Raji (cell line): ENCODE data around the gene KDM1B.

ENCODE experiments used
- POLR2A ChIP-seq: IDR thresholded peaks from 2 replicates; pipeline ENCODE4 v1.6.1; 2011; ENCODE audit warnings: low read depth, low read length, control low read depth; ENCODE audit not compliant: insufficient read depth

KDM1B gene

DNA sequence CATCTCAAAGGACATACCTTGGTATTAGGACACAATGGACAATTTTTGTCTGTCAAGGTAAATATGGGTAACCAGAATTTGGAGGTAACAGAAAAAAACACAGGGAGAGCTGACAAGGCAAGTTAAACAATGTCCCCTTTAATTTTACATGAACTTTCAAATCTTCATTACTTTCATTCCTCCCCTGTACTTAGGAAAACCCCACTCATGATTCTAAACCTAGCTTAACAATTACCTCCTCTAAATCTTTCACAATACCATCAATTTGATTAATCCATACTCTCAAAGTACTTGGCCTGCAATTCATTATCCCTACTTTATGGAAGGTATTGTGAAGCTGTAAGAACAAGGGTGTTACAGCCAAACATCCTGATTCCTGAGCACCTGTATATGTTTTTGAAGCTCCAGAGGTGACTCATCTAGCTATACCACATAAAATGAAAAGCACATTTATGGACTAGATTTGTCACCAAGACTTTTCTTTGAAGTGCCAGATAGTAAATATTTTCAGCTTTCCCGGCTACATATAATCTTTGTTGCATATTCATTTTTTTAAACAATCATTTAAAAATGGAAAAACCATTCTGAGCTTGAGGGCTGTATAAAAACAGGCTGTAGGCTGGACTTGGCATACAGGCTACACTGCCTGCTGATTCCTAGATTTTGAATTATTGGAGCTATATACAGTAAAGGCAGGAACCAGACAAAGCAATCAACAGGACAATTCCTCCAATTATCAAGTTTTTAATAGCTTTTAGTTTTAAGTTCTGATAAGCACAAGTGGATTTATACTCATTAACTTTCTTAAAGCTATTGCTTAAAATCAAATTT lies 86.2 kb downstream of the KDM1B start:
- no peak for TF ChIP-seq POLR2A

DNA sequence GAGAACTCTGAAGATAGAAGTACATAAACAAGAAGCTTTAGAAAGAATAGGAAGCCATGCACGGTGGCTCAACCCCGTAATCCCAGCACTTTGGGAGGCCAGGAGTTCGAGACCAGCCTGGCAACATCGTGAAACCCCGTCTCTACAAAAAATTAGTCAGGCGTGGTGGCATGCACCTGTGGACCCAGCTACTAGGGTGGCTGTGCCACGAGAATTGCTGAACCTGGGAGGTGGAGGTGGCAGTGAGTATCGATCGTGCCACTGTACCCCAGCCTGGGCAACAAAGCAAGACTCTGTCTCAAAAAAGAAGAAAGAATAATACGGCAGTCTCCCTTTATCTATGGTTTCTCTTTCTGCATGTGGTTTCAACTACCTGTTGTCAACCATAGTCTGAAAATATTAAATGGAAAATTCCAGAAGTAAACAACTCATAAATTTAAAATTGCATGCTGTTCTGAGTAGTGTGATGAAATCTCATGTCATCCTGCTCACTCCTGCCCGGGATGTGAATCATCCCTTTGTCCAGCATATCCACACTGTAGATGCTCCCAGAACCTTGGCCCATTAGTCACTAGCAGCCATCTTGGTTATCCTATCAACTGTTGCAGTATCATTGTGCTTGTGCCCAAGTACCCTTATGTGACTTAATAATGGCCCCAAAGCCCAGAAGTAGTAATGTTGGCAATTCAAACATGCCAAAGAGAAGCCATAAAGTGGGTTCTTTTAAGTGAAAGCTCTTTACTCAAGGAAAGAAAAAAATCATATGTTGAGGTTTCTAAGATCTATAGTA lies 87.0 kb downstream of the KDM1B start:
- TF ChIP-seq POLR2A = no peak

DNA sequence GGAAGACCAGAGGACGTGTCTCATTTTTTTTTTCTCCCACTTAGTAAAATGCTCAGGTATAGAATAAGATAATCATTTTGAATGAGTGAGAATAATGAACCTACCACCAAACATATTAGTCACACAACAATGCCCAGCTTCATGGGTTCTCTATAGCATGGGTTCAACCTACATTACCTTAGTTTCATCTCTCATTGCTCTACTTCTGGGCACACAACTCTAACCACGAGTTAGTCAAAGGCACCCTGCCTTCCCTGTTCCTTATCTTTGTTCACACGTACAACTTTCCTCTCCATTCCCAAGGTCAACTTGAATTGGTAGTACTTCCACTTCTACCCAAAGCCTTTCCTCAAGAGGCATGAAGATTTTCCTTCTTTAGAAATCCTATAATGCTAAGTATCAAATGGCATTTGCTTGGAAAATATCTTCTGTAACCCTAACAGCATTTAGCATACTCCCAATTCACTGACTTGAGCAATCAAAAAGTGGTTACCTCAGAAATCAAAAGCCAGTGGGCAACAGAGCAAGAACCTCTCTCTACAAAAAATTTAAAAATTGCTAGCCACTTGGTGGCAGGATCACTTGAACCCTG lies 88.2 kb downstream of the KDM1B start:
- no peak for TF ChIP-seq POLR2A

DNA sequence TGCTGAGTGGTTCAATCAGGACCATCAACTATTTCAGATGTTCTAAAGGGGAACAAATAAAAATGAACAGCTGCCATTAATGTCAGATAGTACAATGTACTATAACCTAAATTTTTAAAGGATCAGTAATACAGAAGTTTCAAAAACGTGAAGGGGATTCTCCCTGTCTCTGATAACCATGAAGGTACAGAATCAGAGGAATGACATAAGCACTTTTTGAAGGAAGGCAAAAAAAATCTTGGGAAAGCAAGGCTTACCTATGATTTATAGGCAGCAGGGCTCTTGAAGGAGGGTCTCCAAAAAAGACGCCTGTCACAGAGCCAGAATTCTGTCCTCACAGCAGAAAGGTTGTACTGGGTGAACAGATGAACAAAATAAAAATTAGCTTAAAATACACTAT lies 89.0 kb downstream of the KDM1B start:
- no peak for TF ChIP-seq POLR2A

DNA sequence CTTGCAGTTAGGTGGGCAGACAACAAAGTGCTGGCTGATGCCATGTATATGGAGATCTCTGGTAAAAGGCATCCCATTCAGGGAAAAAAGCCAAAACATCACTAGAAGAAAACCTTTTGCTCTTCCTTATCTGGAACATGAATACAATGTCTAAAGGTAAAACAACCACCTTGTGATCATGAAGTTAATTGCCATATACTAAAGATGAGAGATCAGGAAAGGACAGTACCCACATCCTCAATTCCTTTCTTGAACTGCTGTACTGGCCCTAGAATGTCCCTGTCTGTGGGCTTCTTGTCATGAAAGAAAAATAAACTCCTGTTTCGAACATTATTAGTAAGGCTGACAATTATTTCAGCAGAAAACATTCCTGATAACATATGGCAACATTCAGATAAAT lies 89.9 kb downstream of the KDM1B start:
- no peak for TF ChIP-seq POLR2A

DNA sequence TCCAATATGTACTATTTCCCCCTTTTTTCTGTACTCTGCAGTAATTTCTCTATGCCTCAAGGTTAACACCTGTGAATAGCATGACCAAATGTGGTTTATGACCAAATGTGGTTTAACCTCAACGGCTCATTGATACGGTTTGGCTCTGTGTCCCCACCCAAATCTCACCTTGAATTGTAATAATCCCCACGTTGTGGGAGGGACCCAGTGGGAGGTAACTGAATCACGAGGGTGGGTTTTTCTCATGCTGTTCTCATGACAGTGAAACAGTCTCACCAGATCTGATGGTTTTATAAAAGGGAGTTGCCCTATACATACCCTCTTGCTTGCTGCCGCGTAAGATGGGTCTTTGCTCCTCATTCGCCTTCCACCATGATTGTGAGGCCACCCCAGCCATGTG lies 90.4 kb downstream of the KDM1B start:
- TF ChIP-seq POLR2A = no peak

DNA sequence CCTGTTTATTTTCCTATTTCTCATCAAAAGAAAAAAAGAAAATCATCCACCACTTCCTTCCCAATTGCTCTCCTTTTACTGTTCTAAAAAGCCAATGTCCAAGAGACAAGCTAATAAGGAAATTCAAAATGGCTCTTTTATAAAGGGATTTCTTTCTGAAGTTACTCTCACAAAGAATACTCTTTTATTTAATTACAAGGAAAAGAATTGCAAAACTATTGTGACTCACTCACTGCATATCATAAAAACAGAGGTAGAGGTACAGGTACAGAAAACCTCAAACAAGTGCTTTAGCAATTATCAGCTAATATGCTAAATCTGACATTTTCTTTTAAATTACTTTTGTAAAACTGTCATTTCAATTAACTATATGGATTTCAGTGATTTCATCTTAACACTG lies 91.0 kb downstream of the KDM1B start:
- no peak for TF ChIP-seq POLR2A

DNA sequence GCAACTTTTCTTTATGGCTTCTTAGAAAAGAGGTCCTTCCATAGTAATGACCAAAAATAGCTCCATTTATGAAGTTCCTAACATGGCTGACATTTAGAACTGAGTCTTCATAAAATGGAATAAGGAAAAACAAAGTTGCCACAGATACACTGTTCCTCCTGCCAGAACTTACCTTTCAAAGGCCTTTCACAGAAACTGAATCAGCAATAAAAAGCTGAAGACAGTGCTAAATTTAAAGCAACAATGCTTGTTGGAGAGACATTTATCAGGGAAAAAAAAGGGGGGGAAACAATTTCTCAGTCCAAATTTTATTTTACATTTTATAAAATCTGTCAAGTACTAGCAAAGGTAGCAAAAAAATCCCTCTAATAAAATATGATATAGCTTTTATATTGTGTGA lies 91.8 kb downstream of the KDM1B start:
- TF ChIP-seq POLR2A = no peak

DNA sequence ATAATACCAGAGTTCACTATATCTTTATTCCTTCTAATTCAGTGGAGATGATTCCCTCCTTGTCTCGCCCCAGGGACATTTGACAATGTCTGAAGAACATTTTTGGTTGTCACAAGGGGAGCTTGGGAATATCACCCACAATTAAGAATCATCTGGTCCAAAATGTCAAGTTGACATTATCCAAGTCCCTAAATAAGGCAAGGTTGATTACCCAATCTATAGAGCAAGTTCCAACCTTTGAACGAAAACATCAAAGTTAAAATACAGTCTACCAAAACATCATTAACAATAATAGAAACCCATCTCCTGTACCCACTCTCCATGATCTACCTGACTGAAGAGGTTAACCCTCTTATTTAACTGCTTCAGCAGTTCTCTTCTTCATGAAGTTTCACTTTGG lies 93.5 kb downstream of the KDM1B start:
- no peak for TF ChIP-seq POLR2A

DNA sequence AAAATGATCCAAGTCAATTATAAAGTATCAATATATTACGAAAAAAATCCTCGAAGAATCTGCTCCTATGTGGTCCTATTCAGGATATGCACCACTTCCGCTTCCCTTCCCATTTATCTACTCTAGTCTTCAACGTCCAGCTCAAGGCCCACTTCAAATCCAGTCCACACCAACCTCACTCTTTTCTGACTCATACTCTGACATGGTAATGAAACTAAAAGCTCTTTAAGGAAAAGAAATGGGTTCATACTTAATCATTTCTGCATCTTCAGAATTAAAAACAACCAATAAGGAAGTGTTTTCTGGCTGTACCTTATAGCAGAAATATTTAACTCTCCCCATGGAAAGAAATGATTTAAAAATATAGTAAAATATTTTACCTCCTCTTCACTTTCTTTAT lies 94.0 kb downstream of the KDM1B start:
- TF ChIP-seq POLR2A = no peak

DNA sequence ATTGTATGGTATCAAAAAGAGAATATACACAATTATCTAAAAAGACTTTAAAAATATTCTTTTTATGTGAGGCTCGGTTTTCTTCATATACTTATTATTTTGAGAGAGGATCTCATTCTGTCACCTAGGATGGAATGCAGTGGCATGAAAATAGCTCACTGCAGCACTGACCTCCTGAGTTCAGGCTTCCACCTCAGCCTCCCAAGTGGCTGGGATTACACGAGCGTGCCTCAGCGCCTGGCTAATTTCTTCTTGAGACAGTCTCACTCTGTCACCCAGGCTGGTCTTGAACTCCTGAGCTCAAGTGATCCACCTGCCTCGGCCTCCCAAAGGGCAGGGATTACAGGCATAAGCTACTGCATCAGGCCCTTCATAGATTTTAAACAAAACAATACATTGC lies 98.4 kb downstream of the KDM1B start:
- no peak for TF ChIP-seq POLR2A

DNA sequence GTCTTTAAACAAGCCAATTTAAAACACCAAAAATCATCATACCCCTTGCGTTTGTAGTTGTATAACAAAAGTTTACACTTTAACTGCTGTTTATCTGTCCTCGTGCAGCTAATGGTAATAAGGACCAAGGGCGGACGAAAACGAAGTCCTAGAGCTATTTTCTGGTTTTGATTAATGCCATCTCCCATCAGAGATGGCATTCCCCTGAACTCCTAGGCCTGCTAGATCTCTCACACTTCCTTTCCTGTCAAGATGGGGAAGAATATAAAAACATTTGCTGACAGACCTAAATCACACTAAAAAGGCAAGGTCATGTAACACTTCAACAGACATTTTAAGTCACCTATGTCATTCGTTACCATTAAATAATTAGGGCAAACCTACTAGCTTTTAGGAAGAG lies 99.6 kb downstream of the KDM1B start:
- TF ChIP-seq POLR2A = no peak

DNA sequence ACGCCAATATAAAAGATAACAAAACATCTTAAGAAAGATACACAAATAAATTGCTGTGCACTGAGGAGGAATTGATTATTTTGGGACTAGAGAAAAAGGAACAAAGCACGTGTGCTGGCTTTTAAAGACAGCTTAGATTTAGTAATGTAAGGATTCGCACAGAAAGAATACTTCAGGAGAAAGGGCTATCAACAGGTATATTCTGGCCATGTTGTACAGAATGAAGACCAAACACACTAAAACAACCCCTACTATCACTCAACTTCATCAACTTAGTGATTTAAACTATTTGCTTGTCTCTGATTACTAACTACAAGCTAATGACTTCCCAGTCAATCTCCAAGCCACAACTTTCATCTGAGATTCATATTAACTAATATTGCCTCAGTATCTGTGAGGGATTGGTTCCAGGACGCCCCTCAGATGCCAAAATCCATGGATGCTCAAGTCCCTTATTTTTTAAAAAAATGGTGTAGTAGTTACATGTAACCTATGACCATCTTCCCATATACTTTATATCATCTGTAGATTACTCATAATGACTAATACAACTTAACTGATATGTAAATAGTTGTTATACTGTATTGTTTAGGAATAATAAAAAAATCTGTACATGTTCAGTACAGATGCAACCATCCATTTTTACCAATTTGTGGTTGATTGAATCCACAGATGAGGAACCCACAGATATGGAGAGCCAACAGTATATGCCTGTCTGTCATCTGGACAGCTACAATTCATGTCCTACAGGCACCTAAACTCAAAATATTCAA lies 104.6 kb downstream of the KDM1B start:
- TF ChIP-seq POLR2A = no peak

DNA sequence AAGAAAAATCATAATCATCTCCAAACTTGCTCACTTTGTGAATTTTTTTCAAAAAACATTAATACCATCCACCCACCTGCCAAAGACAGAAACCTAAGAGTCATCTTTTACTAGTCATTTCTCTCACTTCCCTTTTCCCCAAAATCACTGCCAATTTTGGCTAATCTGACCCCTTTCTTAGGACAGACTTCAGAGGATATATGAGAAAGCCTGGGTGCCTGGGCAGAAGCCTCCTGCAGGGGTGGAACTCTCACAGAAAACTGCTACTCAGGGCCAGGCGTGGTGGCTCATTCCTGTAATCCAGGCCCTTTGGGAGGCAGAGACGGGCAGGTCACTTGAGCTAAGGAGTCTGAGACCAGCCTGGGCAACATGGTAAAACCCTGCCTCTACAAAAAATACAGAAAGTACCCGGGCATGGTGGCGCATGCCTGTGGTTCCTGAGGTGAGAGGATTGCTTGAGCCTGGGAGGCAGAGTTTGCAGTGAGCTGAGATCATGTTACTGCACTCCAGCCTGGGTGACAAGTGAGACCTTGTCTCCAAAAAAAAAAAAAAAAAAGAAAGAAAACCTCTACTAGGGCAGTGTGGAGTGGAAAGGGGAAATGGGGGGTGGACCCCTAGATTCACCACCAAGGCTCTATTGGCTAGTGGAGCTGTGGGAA lies 105.4 kb downstream of the KDM1B start:
- TF ChIP-seq POLR2A = no peak

DNA sequence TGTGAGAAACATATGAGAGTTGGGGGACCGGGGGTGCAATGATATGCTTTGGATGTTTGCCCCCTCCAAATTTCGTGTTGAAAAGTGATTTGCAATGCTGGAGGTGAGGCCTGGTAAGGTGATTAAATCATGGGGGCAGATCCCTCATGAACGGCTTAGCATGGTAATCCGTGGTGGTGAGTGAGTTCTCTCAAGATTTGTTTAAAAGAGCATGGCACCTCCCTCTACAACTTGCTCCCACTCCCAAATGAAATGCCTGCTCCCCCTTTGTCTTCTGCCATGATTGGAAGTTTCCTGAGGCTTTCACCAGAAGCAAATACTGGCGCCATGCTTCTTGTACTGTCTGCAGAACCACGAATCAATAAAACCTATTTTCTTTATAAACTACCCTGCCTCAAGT lies 106.7 kb downstream of the KDM1B start:
- no peak for TF ChIP-seq POLR2A

DNA sequence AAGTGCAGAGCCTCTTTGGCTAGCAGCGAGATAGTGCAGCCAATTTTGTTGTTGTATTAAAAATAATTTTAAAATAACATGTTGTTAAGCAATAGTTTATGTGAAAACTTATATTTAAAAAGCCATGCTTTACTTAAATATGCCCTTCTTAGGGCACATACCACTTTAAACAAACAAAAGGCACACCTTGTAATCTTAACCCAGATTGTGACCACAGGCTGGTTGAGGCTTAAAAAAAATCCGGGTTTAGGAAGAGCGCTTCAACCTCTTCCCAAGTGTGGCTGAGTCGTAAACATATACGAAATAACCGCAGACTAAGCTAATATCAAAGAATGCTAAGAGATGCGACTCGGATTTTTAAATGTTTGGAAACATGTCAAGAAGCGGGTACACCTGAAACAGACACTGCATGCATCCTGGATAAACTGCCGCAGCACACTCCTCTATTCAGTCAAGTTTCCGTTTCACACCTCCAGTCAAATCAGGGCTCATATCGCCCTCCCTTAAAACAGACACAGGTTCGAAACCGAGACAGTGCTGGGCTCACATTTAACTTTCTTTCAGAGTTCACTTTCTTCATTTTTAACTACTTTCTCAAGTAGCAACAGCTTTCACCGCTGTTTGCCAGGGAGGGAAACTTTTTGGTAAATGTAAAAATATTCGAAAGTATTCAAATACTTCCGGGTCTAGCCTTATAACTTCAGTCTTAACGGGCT lies 107.6 kb downstream of the KDM1B start:
- 0 out of 2 replicates have a peak, but pooled peaks have one; percentile 23 for TF ChIP-seq POLR2A
